KMS-11 (cell line): ENCODE data around the gene BRICD5.
A peak's percentile ranks its signal among the peaks of the same experiment; 100 is the strongest.
"Not testable (repeated sequence)": the region's sequence is repeated elsewhere in the genome, so short reads cannot be mapped to it uniquely, and the experiment has no call there.

Source experiments
- H2AFZ ChIP-seq: fragments of 200-600 bp; sonication (generic); 2 replicates; pipeline ENCODE4 v1.6.1; 2016; ENCODE audit warnings: antibody characterized with exemption, mixed run types, low read depth
- H3K27ac ChIP-seq: fragments of 200-600 bp; sonication (generic); 2 replicates; pipeline ENCODE4 v1.6.1; 2016; ENCODE audit warnings: mild to moderate bottlenecking, mixed run types
- H3K27me3 ChIP-seq: fragments of 200-600 bp; sonication (generic); 2 replicates; pipeline ENCODE4 v1.6.1; 2017; ENCODE audit warnings: mild to moderate bottlenecking, low read depth, mixed run types, moderate library complexity; ENCODE audit not compliant: insufficient read depth
- H3K36me3 ChIP-seq: fragments of 200-600 bp; sonication (generic); 2 replicates; pipeline ENCODE4 v1.6.1; 2017; ENCODE audit warnings: mild to moderate bottlenecking, mixed run types; ENCODE audit not compliant: insufficient read depth
- H3K4me1 ChIP-seq: fragments of 200-600 bp; sonication (generic); 2 replicates; pipeline ENCODE4 v1.6.1; 2016; ENCODE audit warnings: mild to moderate bottlenecking, low read depth, mixed run types; ENCODE audit not compliant: poor library complexity, severe bottlenecking
- H3K4me2 ChIP-seq: fragments of 200-600 bp; sonication (generic); 2 replicates; pipeline ENCODE4 v1.7.0; 2016; ENCODE audit warnings: mild to moderate bottlenecking, mixed run types
- H3K4me3 ChIP-seq: fragments of 200-600 bp; sonication (generic); IDR thresholded peaks from 2 replicates; pipeline ENCODE4 v1.6.1; 2017; ENCODE audit warnings: low read depth, low read length, mixed read lengths; ENCODE audit not compliant: insufficient read depth
- H3K79me2 ChIP-seq: fragments of 200-600 bp; sonication (generic); 2 replicates; pipeline ENCODE4 v1.6.1; 2016; ENCODE audit warnings: low read depth, mixed run types; ENCODE audit not compliant: insufficient read depth
- H3K9ac ChIP-seq: fragments of 200-600 bp; sonication (generic); 2 replicates; pipeline ENCODE4 v1.6.1; 2016; ENCODE audit warnings: mild to moderate bottlenecking, mixed run types
- H4K20me1 ChIP-seq: fragments of 200-600 bp; sonication (generic); 2 replicates; pipeline ENCODE4 v1.6.1; 2016; ENCODE audit warnings: mild to moderate bottlenecking, mixed run types; ENCODE audit not compliant: insufficient read depth
- CTCF ChIP-seq: fragments of 200-600 bp; sonication (generic); conservative IDR thresholded peaks from 2 replicates; pipeline ENCODE4 v1.6.1; 2017; ENCODE audit warnings: low read depth, mild to moderate bottlenecking, antibody characterized with exemption, low read length, moderate library complexity, mixed read lengths

Gene BRICD5

GRCh38 chr16:2205967-2206313 lies 4.7 kb downstream of the BRICD5 start:
- peaks cover 15% of the 10 kb centered on the region for H3K4me1 ChIP-seq
- no peaks in the 10 kb centered on the region for H4K20me1 ChIP-seq
- peak overlapping the region; percentile 67 for H3K27ac ChIP-seq
- peak overlapping the region; percentile 98 for H3K4me2 ChIP-seq
- no peak overlapping the region for H3K4me3 ChIP-seq
- H3K79me2 ChIP-seq, result peaks cover 7% of the 10 kb centered on the region
- H3K9ac ChIP-seq, result peak overlapping the region; percentile 87; the same call in 1 of the 2 replicates
- peaks cover 10% of the 10 kb centered on the region; the same call in 1 of the 2 replicates for H3K27me3 ChIP-seq
- no peaks in the 10 kb centered on the region for H3K36me3 ChIP-seq
- peak overlapping the region; percentile 91 for H2AFZ ChIP-seq
- no peak for TF ChIP-seq CTCF

GRCh38 chr16:2205104-2205966 lies 5.3 kb downstream of the BRICD5 start, which contains the start of gene MLST8:
Gene MLST8 (plus strand): TSS chr16:2205454. CDS start chr16:2206086, 632 bp downstream.
- no peaks in the 10 kb centered on the region for H3K36me3 ChIP-seq
- H3K4me1 ChIP-seq, result peaks cover 15% of the 10 kb centered on the region
- peak within 1 kb of the TSS; percentile 98 for H3K4me2 ChIP-seq
- H3K79me2 ChIP-seq, result peaks cover 7% of the 10 kb centered on the region
- H2AFZ ChIP-seq, result peak within 1 kb of the TSS; percentile 91
- H4K20me1 ChIP-seq, result no peaks in the 10 kb centered on the region
- H3K4me3 ChIP-seq, result no peak within 1 kb of the TSS
- peak within 1 kb of the TSS; percentile 87 for H3K9ac ChIP-seq
- H3K27ac ChIP-seq, result peak within 1 kb of the TSS; percentile 67
- TF ChIP-seq CTCF, result no peak
- peaks cover 14% of the 10 kb centered on the region; the same call in 1 of the 2 replicates for H3K27me3 ChIP-seq

GRCh38 chr16:2204416-2205103 lies 6.1 kb downstream of the BRICD5 start:
- Histone ChIP-seq H3K79me2 (peaks cover 7% of the 10 kb centered on the region), H2AFZ (peak overlapping the region; percentile 91), H3K4me1 (peaks cover 15% of the 10 kb centered on the region), H3K4me3 (no peak overlapping the region), H3K4me2 (peak overlapping the region; percentile 68), H4K20me1 (no peaks in the 10 kb centered on the region), H3K36me3 (no peaks in the 10 kb centered on the region), H3K27ac (peak overlapping the region; percentile 16; the same call in 1 of the 2 replicates), H3K9ac (peak overlapping the region; percentile 87), H3K27me3 (peaks cover 22% of the 10 kb centered on the region; the same call in 1 of the 2 replicates)
- no peak for TF ChIP-seq CTCF

GRCh38 chr16:2203119-2203688 lies 7.5 kb downstream of the BRICD5 start:
- not testable (repeated sequence) for H4K20me1 ChIP-seq, H3K4me3 ChIP-seq, H3K9ac ChIP-seq, H3K79me2 ChIP-seq, H3K36me3 ChIP-seq, H3K4me2 ChIP-seq, H2AFZ ChIP-seq, H3K27ac ChIP-seq
- Histone ChIP-seq H3K27me3 (peaks cover 35% of the 10 kb centered on the region; the same call in 1 of the 2 replicates), H3K4me1 (peaks cover 15% of the 10 kb centered on the region)
